ENCODE data around the gene LRRIQ4.

The LRRIQ4 gene

DNA sequence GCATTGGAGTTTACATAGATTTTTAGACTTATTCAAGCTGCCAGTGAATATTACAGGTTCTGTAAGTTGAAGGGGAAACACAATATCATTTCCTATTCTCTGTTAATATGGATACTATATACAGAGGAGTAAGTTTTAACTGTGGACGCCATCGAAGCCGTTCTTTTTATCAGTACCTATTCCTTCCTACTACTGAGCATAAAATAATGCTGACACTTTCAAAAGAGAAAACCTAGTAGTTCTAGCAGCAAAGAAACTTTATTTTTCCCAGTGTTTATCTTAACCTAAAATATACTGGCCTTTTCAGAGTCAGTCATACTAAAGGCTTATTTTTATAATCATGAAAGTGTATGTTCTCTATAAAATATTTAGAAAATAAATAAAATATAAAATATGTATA, 42.8 kb downstream of the LRRIQ4 start:
- no peak for DNase-seq

DNA sequence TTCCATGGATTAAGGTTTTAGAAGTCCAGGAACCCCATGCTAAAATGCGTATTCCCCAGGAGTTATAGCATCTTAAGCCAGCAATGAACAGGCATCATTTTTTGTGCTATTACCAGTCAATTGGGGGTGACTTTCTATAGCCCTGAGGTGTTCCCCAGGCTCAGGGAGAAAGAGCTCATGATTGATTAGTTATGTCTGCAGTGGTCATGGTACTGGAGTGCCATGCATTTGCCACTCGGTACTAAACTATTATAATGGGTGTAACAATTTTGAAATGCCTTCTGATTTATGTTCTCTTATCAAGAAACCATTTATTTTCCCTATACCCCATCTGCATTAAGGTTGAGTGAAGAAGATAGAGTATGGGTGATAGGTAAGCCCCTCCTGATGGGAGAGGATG, 45.1 kb downstream of the LRRIQ4 start:
- no peak for DNase-seq

DNA sequence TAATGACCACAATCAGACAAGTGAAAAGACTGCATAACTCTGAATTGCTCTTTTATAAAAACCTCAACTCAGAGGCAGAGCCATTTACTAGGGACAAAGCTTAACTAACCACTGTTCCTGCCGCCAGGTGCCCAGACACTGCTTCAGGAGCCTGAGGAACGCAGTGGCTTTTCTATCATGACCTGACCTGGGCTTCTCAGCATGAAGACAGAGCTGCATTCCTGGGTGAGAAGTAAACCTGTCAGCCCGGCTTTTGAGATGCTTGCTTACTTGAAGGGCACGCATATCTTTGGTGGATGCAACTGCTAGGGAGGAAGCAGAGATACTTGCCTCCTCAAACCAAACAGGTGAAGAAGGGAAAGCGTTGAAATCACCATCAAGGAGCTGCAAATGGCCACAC, 49.2 kb downstream of the LRRIQ4 start:
- no peak for DNase-seq

DNA sequence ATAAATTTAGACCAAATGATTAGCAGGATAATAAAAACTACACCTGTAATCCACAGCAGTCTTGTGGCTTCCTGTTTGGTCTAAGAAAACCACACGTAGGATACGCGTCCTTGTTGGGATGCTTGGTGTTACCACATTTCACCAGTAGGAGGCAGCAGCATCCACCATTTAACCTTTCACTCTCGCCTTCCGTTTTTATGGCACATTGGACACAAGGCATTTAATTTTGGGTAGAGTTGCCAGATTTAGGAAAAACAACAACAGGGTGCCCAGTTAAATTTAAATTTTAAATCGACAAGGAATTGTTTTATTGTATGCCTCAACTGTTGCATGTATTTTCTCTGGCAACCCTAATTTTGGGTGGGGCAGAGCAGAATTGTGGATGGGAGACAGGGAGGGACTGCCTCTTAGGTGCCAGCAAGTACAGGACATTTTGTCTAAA, 50.8 kb downstream of the LRRIQ4 start:
- peak in 40 of 51 donors; percentile 1 to 78 (median 31) for DNase-seq

DNA sequence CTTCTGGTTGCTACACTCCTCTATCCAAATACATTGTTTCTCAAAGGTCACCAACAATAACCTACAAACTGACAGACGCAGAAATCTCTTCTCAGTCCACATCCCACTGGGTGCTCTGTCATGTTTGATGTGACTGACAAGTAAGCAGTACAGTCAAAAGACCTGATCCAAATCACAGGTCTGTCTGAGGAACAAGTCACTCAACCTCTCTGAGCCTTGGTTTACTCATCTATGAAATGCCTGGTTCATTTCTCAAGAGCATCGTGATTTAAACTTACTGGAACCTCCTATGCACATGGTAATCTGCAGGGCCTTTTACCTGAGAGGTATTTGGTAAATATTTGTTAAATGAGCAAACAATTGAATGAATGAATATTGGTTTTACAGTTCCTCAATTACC, 51.6 kb downstream of the LRRIQ4 start:
- no peak for DNase-seq

DNA sequence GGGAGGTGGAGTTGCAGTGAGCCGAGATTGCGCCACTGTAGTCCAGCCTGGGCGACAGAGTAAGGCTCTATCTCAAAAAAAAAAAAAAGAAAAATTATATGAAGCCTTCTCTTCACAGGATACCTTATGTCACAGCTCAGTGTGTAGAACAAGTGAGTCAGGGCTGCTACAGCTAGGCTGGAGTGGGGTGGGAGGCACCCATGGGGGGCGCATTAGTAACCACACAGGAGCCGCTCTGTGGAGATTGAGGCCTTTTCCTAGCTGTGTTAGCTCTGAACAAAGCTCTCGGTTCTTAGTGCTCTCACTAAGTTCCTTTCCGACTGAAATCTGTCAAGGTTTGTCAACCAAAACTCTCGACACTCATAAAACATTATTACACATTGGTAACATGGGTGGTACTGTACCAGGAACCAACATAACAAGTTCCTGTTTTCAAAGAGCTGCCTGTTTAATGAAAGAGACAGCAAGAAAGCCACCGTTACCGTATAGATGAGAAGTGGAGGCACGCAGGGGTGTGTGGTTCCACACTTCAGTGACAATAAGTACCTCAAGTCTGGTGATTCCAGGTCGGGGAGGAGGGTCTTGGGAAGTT, 52.6 kb downstream of the LRRIQ4 start:
- no peak for DNase-seq

DNA sequence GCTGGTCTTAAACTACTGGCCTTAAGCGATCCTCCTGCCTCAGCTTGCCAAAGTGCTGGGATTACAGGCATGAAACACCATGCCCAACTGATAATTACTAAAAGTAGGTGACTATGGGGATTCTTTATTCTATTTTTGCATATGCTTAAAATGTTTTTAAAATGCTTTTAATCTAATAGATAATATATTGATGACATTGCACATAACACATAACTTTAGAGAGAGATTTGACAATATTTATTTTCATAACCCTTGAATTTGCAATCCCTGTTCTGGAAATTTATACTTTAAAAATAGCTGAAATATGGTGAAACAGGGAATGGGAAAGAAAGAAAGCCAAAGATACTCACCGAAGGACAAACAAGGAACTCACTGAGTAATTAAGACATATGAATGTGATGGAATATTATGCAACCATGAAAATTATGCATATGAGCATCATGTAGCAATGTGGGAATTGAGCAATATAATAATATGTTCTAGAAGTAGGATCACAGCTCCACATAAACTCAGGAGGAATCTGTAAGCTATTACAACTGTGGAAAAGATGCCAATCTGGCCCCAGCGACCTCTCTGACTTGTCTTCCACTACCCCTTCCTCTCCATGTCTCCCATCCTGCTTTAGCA, 55.0 kb downstream of the LRRIQ4 start:
- no peak for DNase-seq

DNA sequence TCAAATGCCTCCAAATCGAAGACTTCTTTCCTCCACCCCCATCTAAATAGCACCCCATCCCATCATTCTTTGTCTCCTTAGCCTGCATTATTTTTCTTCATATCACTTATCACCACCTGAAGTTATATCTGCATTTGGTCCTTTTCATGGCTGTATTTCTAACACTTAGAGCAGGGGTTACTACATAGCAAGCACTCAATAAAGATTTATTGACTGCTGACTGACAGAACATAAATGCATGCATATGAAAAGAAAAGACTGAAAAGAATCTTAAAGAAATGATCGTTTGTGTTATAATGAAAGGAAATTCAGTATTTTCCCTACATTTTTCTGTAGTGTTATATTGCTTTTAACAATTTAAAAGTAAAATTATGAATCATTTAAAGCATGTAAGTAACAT, 55.7 kb downstream of the LRRIQ4 start:
- no peak for DNase-seq

DNA sequence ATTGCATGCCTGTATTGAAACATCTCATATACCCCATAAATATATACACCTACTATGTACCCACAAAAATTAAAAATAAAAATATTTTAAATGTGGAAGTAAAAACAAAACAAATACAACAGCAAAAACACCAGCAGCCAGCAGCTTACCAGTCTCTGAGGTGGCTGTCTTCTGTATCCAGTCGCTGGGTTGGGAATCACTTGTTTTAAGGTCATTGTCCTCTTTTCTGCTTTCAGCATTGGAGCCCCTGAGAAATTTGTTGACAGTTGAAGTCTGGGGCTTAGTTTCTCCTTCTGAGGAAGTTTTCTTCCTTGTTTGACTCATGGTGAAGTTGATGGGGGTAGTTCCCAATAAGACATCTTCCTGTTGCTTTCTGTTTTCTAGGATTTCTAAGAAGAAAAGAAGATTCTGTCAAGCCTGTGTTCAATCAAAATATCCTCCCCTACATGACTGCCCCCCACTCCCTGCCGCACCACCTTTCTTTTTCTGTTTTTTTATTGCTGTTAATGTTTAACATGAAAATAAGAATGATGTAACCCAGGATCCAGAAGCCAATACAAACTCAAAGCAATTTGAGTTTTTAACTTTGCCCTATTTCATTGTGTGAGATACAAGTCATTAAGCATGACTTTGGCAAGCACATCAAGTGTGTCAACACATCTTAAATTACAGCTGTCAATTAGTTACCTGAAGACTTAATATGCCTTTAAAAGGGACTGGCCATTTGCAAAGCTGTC, 57.0 kb downstream of the LRRIQ4 start, which contains the start of gene LRRC31:
TSS of gene LRRC31 (minus strand) at position 452 of the 737 bp plus-strand sequence. CDS start at position 324, 128 bp downstream.
- DNase-seq = no peak

DNA sequence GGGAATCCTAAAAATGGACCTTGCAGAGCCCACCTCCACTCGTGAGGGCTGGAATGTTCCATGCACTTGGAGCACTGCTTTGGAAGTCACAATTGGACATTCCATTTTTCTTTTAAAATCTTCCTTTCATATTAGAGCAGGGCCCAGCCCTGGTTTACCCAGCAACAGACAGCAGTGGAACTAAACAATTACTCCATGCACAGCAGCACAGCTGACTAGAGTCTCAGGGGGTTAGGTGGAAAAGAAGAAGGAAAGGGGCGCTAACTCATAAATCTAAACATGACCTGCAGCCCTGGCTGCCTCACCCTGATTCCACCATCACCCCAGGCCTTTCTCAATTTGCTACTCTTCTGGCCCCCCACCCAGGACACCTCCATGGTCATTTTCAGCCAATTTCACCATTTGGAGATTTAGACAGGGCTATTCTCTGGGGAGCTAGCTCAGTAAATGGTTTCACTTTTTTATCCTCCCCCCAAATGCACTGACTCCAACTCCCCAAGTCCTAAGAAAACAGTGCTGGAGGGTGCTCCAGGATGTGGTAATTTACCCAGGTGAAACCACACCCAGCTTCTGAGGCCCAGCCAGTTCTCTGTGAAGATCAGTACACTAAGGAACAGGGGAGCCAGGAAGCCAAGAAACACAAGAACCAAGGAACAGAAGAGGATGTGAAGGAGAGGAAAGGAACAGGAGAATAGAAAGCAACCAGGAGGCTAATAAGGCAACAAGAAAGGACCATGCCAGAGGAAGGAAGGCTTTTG, 58.6 kb downstream of the LRRIQ4 start:
- DNase-seq = no peak

DNA sequence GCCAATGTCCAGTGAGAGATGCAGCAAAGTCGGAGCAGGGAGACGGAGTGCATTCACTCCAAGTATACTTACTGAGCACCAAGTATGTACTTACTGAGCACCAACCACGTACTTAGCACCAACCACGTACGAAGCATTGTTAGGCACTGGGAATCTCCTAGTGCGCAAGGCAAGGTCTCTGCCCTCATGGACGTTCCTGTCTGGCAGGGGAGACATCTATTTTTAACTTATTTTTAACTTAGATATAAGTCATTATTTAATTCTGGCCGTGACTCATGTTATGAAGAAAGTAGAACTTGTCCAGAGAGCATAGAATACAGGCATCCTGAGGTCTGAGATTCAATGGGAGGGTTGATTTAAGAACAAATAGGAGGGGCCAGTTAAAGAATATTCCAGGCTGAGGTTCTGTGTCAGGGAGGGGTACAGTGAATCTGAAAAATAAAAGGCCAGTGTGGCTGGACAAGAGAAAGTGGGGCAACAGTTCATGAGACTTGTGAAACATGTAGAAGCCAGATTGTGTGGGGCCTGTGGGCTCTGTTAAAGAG, 66.4 kb downstream of the LRRIQ4 start:
- no peak for DNase-seq

DNA sequence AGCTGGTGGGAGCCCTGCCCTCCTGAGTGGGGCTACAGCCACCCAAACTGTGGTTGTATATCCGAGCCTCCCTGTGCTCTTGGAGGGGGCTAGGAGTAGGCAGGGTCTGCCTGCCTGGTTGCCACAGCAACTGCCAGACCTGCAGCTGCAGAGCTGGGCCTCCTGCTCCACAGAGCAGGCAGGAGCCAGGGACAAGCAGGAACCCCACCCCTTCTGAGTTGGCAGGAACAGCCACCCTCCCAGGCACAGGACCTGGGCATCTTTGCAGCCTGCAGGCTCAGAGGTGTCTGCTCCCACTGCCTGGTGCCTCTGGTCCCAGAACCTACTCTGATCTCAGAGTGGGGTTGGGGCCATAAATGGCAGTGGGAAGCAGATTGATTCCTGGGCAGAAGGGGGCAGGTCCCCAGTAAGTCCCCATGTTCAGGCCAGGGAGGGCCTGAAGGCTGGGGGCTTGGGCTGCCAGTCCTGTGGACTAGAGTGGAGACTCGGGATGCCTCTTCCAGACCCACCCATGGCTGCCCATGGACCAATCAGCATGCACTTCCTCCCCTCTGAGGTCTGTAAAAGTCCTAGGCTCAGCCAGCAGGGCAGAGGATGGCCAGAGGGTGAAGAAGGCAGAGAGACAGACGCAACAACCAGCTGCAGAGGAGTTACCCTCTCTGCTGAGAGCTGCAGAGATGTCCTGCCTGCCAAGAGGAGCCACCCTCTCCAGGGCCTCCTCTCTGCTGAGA, 67.3 kb downstream of the LRRIQ4 start:
- DNase-seq = no peak

DNA sequence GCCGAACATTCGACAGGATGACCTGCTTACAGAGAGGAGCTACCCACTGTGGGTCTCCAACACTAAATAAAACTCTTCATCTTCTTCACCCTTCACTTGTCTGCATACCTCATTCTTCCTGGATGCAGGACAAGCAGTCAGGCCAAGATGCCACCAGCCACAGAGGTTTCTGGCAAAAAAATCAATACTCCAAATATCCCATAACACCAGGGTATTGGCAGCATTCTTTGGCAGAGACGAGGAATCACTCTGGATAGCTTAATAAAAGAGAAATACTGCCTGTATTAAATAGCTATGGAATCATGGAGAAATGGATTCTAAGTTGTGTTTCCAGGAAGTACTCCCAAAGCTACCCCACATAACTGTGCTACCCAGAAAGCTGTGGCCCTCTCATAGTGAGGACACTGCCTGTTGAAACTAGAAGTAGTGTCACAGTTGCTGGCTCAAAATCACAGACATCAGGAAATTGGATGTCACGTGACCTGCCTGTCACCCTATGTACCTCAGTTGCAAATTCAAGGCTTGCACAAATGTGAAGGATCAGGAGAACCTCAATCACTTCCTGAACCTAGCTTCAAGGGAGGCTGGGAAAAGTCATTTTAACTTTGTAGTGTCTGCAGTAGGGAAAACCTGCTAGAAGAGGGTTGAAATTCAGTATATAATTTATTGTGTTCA, 68.0 kb downstream of the LRRIQ4 start:
- no peak for DNase-seq

DNA sequence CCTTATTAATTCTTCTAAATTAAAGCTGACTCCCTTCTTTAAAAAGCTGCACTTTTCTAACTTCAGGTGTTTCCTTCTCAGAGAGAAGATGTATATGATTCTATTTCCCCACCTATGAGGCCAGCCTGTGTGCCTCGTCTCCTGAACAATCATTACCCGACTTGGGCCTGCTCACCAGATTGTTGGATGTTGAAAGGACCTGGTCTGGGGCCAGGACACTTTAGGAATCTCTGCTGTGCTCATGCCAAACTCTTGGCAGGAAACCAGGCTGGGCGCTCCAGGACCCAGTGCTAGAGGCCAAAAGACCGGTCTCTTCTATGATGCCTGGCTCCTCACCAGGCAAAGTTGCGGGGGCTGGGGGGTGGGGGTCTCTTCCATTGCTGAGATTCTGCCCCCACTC, 74.0 kb downstream of the LRRIQ4 start:
- peak in 46 of 51 donors; percentile 2 to 80 (median 40) for DNase-seq
